Adrenal gland (tissue), 12 donors: Measurements from ENCODE around the gene ALG12. TPM values are rescaled to one million over a fixed set of nuclear protein-coding genes. Genes with fewer than 3 reads are reported as not detected.

Experiments used
- DNase-seq, 7 donors: peaks; one replicate each; pipeline ENCODE4 v3.0.0-alpha.2; 2019 to 2020
- H3K27ac ChIP-seq, 5 donors: fragments of 200-600 bp; sonication (generic) in 4 of 5; 1 replicate in 3 of 5; 2 replicates in 2 of 5; pipeline versions ENCODE4 v1.5.1 to v1.8.0; 2016 to 2020; ENCODE audit warnings: mild to moderate bottlenecking in 1 of 5
- H3K27me3 ChIP-seq: fragments of 200-600 bp; 2 replicates; pipeline ENCODE4 v1.8.0; 2021
- H3K36me3 ChIP-seq, 2 donors: fragments of 200-600 bp; replicated peaks in 1 of 2; 1 replicate in 1 of 2; 2 replicates in 1 of 2; pipeline versions ENCODE4 v1.5.1 to v1.8.0; 2018 to 2022
- H3K4me1 ChIP-seq, 2 donors: fragments of 200-600 bp; replicated peaks in 1 of 2; 1 replicate in 1 of 2; 2 replicates in 1 of 2; pipeline versions ENCODE4 v1.5.1 to v1.8.0; 2018 to 2021
- H3K4me3 ChIP-seq, 4 donors: fragments of 200-600 bp; sonication (generic) in 3 of 4; one replicate each; pipeline ENCODE4 v1.5.1; 2016 to 2018
- H3K9me3 ChIP-seq, 3 donors: fragments of 200-600 bp; sonication (generic) in 1 of 3; replicated peaks in 1 of 3; 1 replicate in 2 of 3; 2 replicates in 1 of 3; pipeline versions ENCODE4 v1.5.1 to v1.8.0; 2016 to 2021
- CTCF ChIP-seq, 6 experiments: fragments of 450-650 bp in 4 of 6; fragments of 200-600 bp in 2 of 6; sonication (generic) in 1 of 6; IDR thresholded peaks; 1 replicate in 5 of 6; 2 replicates in 1 of 6; pipeline versions ENCODE4 v1.5.1 to v1.8.0; 2016 to 2021; ENCODE audit warnings: antibody characterized with exemption in 6 of 6, mild to moderate bottlenecking in 2 of 6, moderate library complexity in 1 of 6
- POLR2A ChIP-seq, 2 donors: fragments of 450-650 bp; IDR thresholded peaks; one replicate each; pipeline ENCODE4 v1.6.1; 2017; ENCODE audit warnings: antibody characterized with exemption in 2 of 2, mild to moderate bottlenecking in 2 of 2, moderate library complexity in 1 of 2
- WGBS, 4 donors: extraction: QIAGEN DNeasy Blood & Tissue Kit in 2 of 4; methylation state at CpG; one replicate each; pipeline versions ENCODE4 v1.1.5 to v1.1.7; 2013 to 2017; 5-methylcytosine and 5-hydroxymethylcytosine counted together
- intact Hi-C, 2 donors: fragments of 100-400 bp; cut with DNase I; formaldehyde crosslinking; loops; one replicate each; pipeline versions ENCODE4 v1.14.1 to v1.15.0; 2022 to 2023
- polyA plus RNA-seq, 3 donors: library from polyadenylated mRNA; stranded (reverse); fragments of 200-250 nt in 2 of 3; fragments of 350-450 nt in 1 of 3; fragmentation: Illumina TruSeq in 1 of 3; extraction: RNeasy Lipid Tissue Mini Kit (QIAGEN cat#74804) in 1 of 3; gene quantifications; one replicate each; pipeline ENCODE4 v1.2.3, GENCODE V29; 2013 to 2014
- total RNA-seq, 9 donors: library from RNA; depleted of rRNA in 4 of 9; stranded (reverse); fragments of >200 nt in 4 of 9; fragments of 120-200 nt in 1 of 9; fragmentation: NEBNext Ultra II Directional in 1 of 9; extraction: Animal tissue kit (Norgen Biotek cat#: 25700) in 1 of 9; gene quantifications; one replicate each; pipeline versions ENCODE4 v1.1.0 to v1.2.4, GENCODE V29; 2013 to 2023
- donor health status: healthy with polysubstance abuse.
- donor health status: Bipolar disorder and iron deficiency.
- donor health status: DM: yes; HTN: yes; CAD: no.
- donor health status: DM: no; HTN: no; CAD: no.
- donor health status: DM: no; HTN: no; CAD: no.
- donor health status: DM: yes; HTN: yes; CAD: no.

ALG12 gene
- total and polyA plus RNA-seq, 12 donors, result 6.4 to 33.6 (median 18.9) TPM

- Histone ChIP-seq H3K36me3 (no peaks in the 10 kb centered on the region), H3K9me3 (peaks cover 0 to 4% (median 0%) of the 10 kb centered on the region in 3 donors), H3K4me3 (no peak overlapping the region), H3K27ac (no peak overlapping the region), H3K27me3 (no peaks in the 10 kb centered on the region), H3K4me1 (no peaks in the 10 kb centered on the region)
- TF ChIP-seq CTCF (IDR thresholded peaks at IDR 0.05), result no peak
- no peak for TF ChIP-seq POLR2A (IDR thresholded peaks at IDR 0.05)
- 93 to 97% (median 96%) methylated on average over 4 of the region's 4 CpGs for WGBS, 4 donors
- intact Hi-C loops, result no loop called here
- peak in 1 of 7 donors; percentile 12 for DNase-seq
These were observed 46.8 kb downstream of the ALG12 start for GRCh38 chr22:49871482-49871881.

GRCh38 chr22:49869845-49870712 lies 48.2 kb downstream of the ALG12 start:
- WGBS, 4 donors, result 87 to 95% (median 91%) methylated on average over 13 to 14 of the region's 14 CpGs
- H3K4me1 ChIP-seq, result no peaks in the 10 kb centered on the region
- intact Hi-C loops, result no loop called here
- no peaks in the 10 kb centered on the region for H3K36me3 ChIP-seq
- no peak for TF ChIP-seq POLR2A (IDR thresholded peaks at IDR 0.05)
- TF ChIP-seq CTCF (IDR thresholded peaks at IDR 0.05), result no peak
- peak in 1 of 7 donors; percentile 7 for DNase-seq
- H3K27ac ChIP-seq, result no peak overlapping the region
- no peak overlapping the region for H3K4me3 ChIP-seq
- H3K9me3 ChIP-seq, result peaks cover 0 to 15% (median 0%) of the 10 kb centered on the region in 3 donors
- no peaks in the 10 kb centered on the region for H3K27me3 ChIP-seq

- peak in 1 of 7 donors; percentile 2 for DNase-seq
- Histone ChIP-seq H3K36me3 (no peaks in the 10 kb centered on the region), H3K4me3 (no peak overlapping the region), H3K4me1 (no peaks in the 10 kb centered on the region), H3K27ac (no peak overlapping the region), H3K9me3 (peaks cover 0 to 15% (median 0%) of the 10 kb centered on the region in 3 donors), H3K27me3 (no peaks in the 10 kb centered on the region)
- intact Hi-C loops, result no loop called here
- WGBS, 4 donors, result 89 to 92% (median 91%) methylated on average over 14 to 17 of the region's 17 CpGs
- TF ChIP-seq CTCF (IDR thresholded peaks at IDR 0.05), result no peak
- TF ChIP-seq POLR2A (IDR thresholded peaks at IDR 0.05), result no peak
These were observed 49.0 kb downstream of the ALG12 start for GRCh38 chr22:49869086-49869830.
